ENCODE data around the gene ZNF740.
A peak's percentile ranks its signal among the peaks of the same experiment; 100 is the strongest.

Gene ZNF740

GRCh38 chr12:53219292-53219955, 38.9 kb downstream of the ZNF740 start:
- Histone ChIP-seq H3K4me1 (ENCODE audit: control insufficient read depth, insufficient read depth, low read length) (peaks cover 57% of the 10 kb centered on the region), H3K36me3 (ENCODE audit: control insufficient read depth, insufficient read depth, low read length) (peaks cover 3% of the 10 kb centered on the region), H3K27ac (ENCODE audit: insufficient read depth, low read depth, low read length, poor library complexity, severe bottlenecking) (no peak overlapping the region), H3K9me3 (ENCODE audit: control insufficient read depth, low read length) (no peaks in the 10 kb centered on the region), H3K4me3 (ENCODE audit: insufficient read depth, low read depth, low read length) (peak overlapping the region; percentile 72), H3K27me3 (ENCODE audit: control insufficient read depth, insufficient read depth, low read length, poor library complexity, severe bottlenecking) (peaks cover 16% of the 10 kb centered on the region)
- 1 to 2% methylated on average over 27 of the region's 27 CpGs for WGBS, 2 experiments

- Histone ChIP-seq H3K4me1 (ENCODE audit: control insufficient read depth, insufficient read depth, low read length) (peaks cover 64% of the 10 kb centered on the region), H3K9me3 (ENCODE audit: control insufficient read depth, low read length) (no peaks in the 10 kb centered on the region), H3K36me3 (ENCODE audit: control insufficient read depth, insufficient read depth, low read length) (no peaks in the 10 kb centered on the region), H3K27me3 (ENCODE audit: control insufficient read depth, insufficient read depth, low read length, poor library complexity, severe bottlenecking) (peaks cover 16% of the 10 kb centered on the region), H3K27ac (ENCODE audit: insufficient read depth, low read depth, low read length, poor library complexity, severe bottlenecking) (peak overlapping the region; percentile 73), H3K4me3 (ENCODE audit: insufficient read depth, low read depth, low read length) (peak overlapping the region; percentile 72)
- 0% methylated on average over 49 to 52 of the region's 53 CpGs for WGBS, 2 experiments
Measured at GRCh38 chr12:53219956-53220693, 39.6 kb downstream of the ZNF740 start.

- no peaks in the 10 kb centered on the region for H3K36me3 ChIP-seq (ENCODE audit: control insufficient read depth, insufficient read depth, low read length)
- peak overlapping the region; percentile 72 for H3K4me3 ChIP-seq (ENCODE audit: insufficient read depth, low read depth, low read length)
- WGBS, 2 experiments, result 0% methylated on average over 42 of the region's 42 CpGs
- H3K9me3 ChIP-seq (ENCODE audit: control insufficient read depth, low read length), result no peaks in the 10 kb centered on the region
- H3K27ac ChIP-seq (ENCODE audit: insufficient read depth, low read depth, low read length, poor library complexity, severe bottlenecking), result peak overlapping the region; percentile 92
- peaks cover 16% of the 10 kb centered on the region for H3K27me3 ChIP-seq (ENCODE audit: control insufficient read depth, insufficient read depth, low read length, poor library complexity, severe bottlenecking)
- H3K4me1 ChIP-seq (ENCODE audit: control insufficient read depth, insufficient read depth, low read length), result peaks cover 70% of the 10 kb centered on the region
Measured at GRCh38 chr12:53220694-53221202, 40.2 kb downstream of the ZNF740 start.

GRCh38 chr12:53221203-53222080, 40.9 kb downstream of the ZNF740 start:
- Histone ChIP-seq H3K4me1 (ENCODE audit: control insufficient read depth, insufficient read depth, low read length) (peaks cover 68% of the 10 kb centered on the region), H3K27ac (ENCODE audit: insufficient read depth, low read depth, low read length, poor library complexity, severe bottlenecking) (peak overlapping the region; percentile 92), H3K9me3 (ENCODE audit: control insufficient read depth, low read length) (no peaks in the 10 kb centered on the region), H3K36me3 (ENCODE audit: control insufficient read depth, insufficient read depth, low read length) (no peaks in the 10 kb centered on the region), H3K27me3 (ENCODE audit: control insufficient read depth, insufficient read depth, low read length, poor library complexity, severe bottlenecking) (peaks cover 16% of the 10 kb centered on the region), H3K4me3 (ENCODE audit: insufficient read depth, low read depth, low read length) (peak overlapping the region; percentile 33)
- WGBS, 2 experiments, result 0 to 1% methylated on average over 72 of the region's 72 CpGs

- Histone ChIP-seq H3K9me3 (ENCODE audit: control insufficient read depth, low read length) (no peaks in the 10 kb centered on the region), H3K36me3 (ENCODE audit: control insufficient read depth, insufficient read depth, low read length) (no peaks in the 10 kb centered on the region), H3K27me3 (ENCODE audit: control insufficient read depth, insufficient read depth, low read length, poor library complexity, severe bottlenecking) (peaks cover 11% of the 10 kb centered on the region), H3K27ac (ENCODE audit: insufficient read depth, low read depth, low read length, poor library complexity, severe bottlenecking) (peak overlapping the region; percentile 92), H3K4me1 (ENCODE audit: control insufficient read depth, insufficient read depth, low read length) (peaks cover 60% of the 10 kb centered on the region), H3K4me3 (ENCODE audit: insufficient read depth, low read depth, low read length) (peak overlapping the region; percentile 33)
- WGBS, 2 experiments, result 29 to 36% methylated on average over 4 of the region's 5 CpGs
Measured at GRCh38 chr12:53222170-53222721, 41.7 kb downstream of the ZNF740 start.

- Histone ChIP-seq H3K4me1 (ENCODE audit: control insufficient read depth, insufficient read depth, low read length) (peaks cover 55% of the 10 kb centered on the region), H3K9me3 (ENCODE audit: control insufficient read depth, low read length) (no peaks in the 10 kb centered on the region), H3K27ac (ENCODE audit: insufficient read depth, low read depth, low read length, poor library complexity, severe bottlenecking) (no peak overlapping the region), H3K4me3 (ENCODE audit: insufficient read depth, low read depth, low read length) (peak overlapping the region; percentile 33), H3K36me3 (ENCODE audit: control insufficient read depth, insufficient read depth, low read length) (no peaks in the 10 kb centered on the region), H3K27me3 (ENCODE audit: control insufficient read depth, insufficient read depth, low read length, poor library complexity, severe bottlenecking) (peaks cover 10% of the 10 kb centered on the region)
- 39 to 48% methylated on average over 4 of the region's 4 CpGs for WGBS, 2 experiments
Measured at GRCh38 chr12:53222806-53223261, 42.3 kb downstream of the ZNF740 start.

GRCh38 chr12:53223389-53224060, 43.0 kb downstream of the ZNF740 start:
- no peak overlapping the region for H3K4me3 ChIP-seq (ENCODE audit: insufficient read depth, low read depth, low read length)

GRCh38 chr12:53224061-53224896, 43.8 kb downstream of the ZNF740 start:
- H3K27ac ChIP-seq (ENCODE audit: insufficient read depth, low read depth, low read length, poor library complexity, severe bottlenecking), result no peak overlapping the region

More at GRCh38 chr12:53223389-53224060, 43.0 kb downstream of the ZNF740 start:
- peaks cover 48% of the 10 kb centered on the region for H3K4me1 ChIP-seq (ENCODE audit: control insufficient read depth, insufficient read depth, low read length)
- H3K9me3 ChIP-seq (ENCODE audit: control insufficient read depth, low read length), result no peaks in the 10 kb centered on the region
- 11 to 12% methylated on average over 16 of the region's 16 CpGs for WGBS, 2 experiments
- peaks cover 10% of the 10 kb centered on the region for H3K27me3 ChIP-seq (ENCODE audit: control insufficient read depth, insufficient read depth, low read length, poor library complexity, severe bottlenecking)
- no peak overlapping the region for H3K27ac ChIP-seq (ENCODE audit: insufficient read depth, low read depth, low read length, poor library complexity, severe bottlenecking)
- no peaks in the 10 kb centered on the region for H3K36me3 ChIP-seq (ENCODE audit: control insufficient read depth, insufficient read depth, low read length)

More at GRCh38 chr12:53224061-53224896, 43.8 kb downstream of the ZNF740 start:
- Histone ChIP-seq H3K27me3 (ENCODE audit: control insufficient read depth, insufficient read depth, low read length, poor library complexity, severe bottlenecking) (peaks cover 6% of the 10 kb centered on the region), H3K36me3 (ENCODE audit: control insufficient read depth, insufficient read depth, low read length) (no peaks in the 10 kb centered on the region), H3K9me3 (ENCODE audit: control insufficient read depth, low read length) (no peaks in the 10 kb centered on the region), H3K4me1 (ENCODE audit: control insufficient read depth, insufficient read depth, low read length) (peaks cover 43% of the 10 kb centered on the region), H3K4me3 (ENCODE audit: insufficient read depth, low read depth, low read length) (no peak overlapping the region)
- WGBS, 2 experiments, result 49 to 52% methylated on average over 11 of the region's 11 CpGs
